Neural cell (in vitro differentiated cells): ENCODE results near the gene SNX13. TPM values are rescaled to one million over a fixed set of nuclear protein-coding genes. Genes with fewer than 3 reads are reported as not detected.

Source experiments
- H2AFZ ChIP-seq: fragments of 200-600, 300-800 bp; sonication (generic), shearing (Covaris generic); 2 replicates; pipeline ENCODE4 v1.6.0; 2014; ENCODE audit warnings: low read depth, mild to moderate bottlenecking, antibody characterized with exemption, low read length, moderate library complexity
- H3F3A ChIP-seq: fragments of 200-600 bp; shearing (Covaris generic); 2 replicates; pipeline ENCODE4 v1.6.1; 2016; ENCODE audit warnings: mild to moderate bottlenecking, moderate library complexity, mixed read lengths, antibody characterized with exemption, low read length; ENCODE audit not compliant: insufficient read depth, poor library complexity, severe bottlenecking
- H3K27ac ChIP-seq: fragments of 200-600, 300-800 bp; sonication (generic), shearing (Covaris generic); 2 replicates; pipeline ENCODE4 v1.5.1; 2014; ENCODE audit warnings: mild to moderate bottlenecking, low read length, moderate library complexity
- H3K27me3 ChIP-seq: fragments of 300-800, 200-600 bp; sonication (generic), shearing (Covaris generic); 2 replicates; pipeline ENCODE4 v1.6.0; 2014; ENCODE audit warnings: mild to moderate bottlenecking, low read depth, low read length, moderate library complexity; ENCODE audit not compliant: insufficient read depth
- H3K36me3 ChIP-seq: fragments of 300-800, 200-600 bp; sonication (generic), shearing (Covaris generic); 2 replicates; pipeline ENCODE4 v1.5.1; 2014; ENCODE audit warnings: mild to moderate bottlenecking, antibody characterized with exemption, low read length, moderate library complexity; ENCODE audit not compliant: insufficient read depth
- H3K4me2 ChIP-seq: fragments of 300-800, 200-600 bp; sonication (generic), shearing (Covaris generic); 2 replicates; pipeline ENCODE4 v1.6.0; 2014; ENCODE audit warnings: mild to moderate bottlenecking, low read length
- H3K4me3 ChIP-seq: fragments of 300-800, 200-600 bp; sonication (generic), shearing (Covaris generic); 2 replicates; pipeline ENCODE4 v1.5.1; 2014; ENCODE audit warnings: mild to moderate bottlenecking, low read length, moderate library complexity
- H3K79me2 ChIP-seq: fragments of 200-600 bp; shearing (Covaris generic); replicated peaks from 2 replicates; pipeline ENCODE4 v1.6.0; 2014; ENCODE audit warnings: mild to moderate bottlenecking, low read length, moderate library complexity; ENCODE audit not compliant: insufficient read depth
- H3K9ac ChIP-seq: fragments of 300-800, 200-600 bp; sonication (generic), shearing (Covaris generic); 2 replicates; pipeline ENCODE4 v1.6.1; 2016; ENCODE audit warnings: mild to moderate bottlenecking, low read length, mixed read lengths
- H3K9me2 ChIP-seq: fragments of 200-600 bp; shearing (Covaris generic); 2 replicates; pipeline ENCODE4 v1.6.1; 2016; ENCODE audit warnings: mild to moderate bottlenecking, low read length, mixed read lengths; ENCODE audit not compliant: insufficient read depth
- H3K9me3 ChIP-seq: fragments of 200-600, 300-800 bp; sonication (generic), shearing (Covaris generic); 2 replicates; pipeline ENCODE4 v1.6.1; 2016; ENCODE audit warnings: mild to moderate bottlenecking, mixed run types, low read length, moderate library complexity, mixed read lengths
- H4K20me1 ChIP-seq: fragments of 200-600 bp; shearing (Covaris generic); 2 replicates; pipeline ENCODE4 v1.6.1; 2016; ENCODE audit warnings: mild to moderate bottlenecking, mixed run types; ENCODE audit not compliant: insufficient read depth
- CTCF ChIP-seq: fragments of 450-650 bp; IDR thresholded peaks from 2 replicates; pipeline ENCODE4 v1.5.1; 2014; ENCODE audit warnings: antibody characterized with exemption, mild to moderate bottlenecking, moderate library complexity; ENCODE audit not compliant: poor library complexity, severe bottlenecking
- EP300 ChIP-seq: fragments of 450-650 bp; conservative IDR thresholded peaks from 2 replicates; pipeline ENCODE4 v1.6.1; 2014; ENCODE audit warnings: antibody characterized with exemption, mild to moderate bottlenecking, moderate library complexity; ENCODE audit not compliant: poor library complexity, severe bottlenecking
- EZH2 ChIP-seq: fragments of 200-600, 300-800 bp; shearing (Covaris generic), sonication (generic); IDR thresholded peaks from 2 replicates; pipeline ENCODE4 v1.6.1; 2014; ENCODE audit warnings: antibody characterized with exemption, low read length, borderline replicate concordance, mild to moderate bottlenecking; ENCODE audit not compliant: insufficient read depth, poor library complexity, severe bottlenecking
- MXI1 ChIP-seq: fragments of 450-650 bp; conservative IDR thresholded peaks from 2 replicates; pipeline ENCODE4 v1.6.1; 2014; ENCODE audit warnings: antibody characterized with exemption, mild to moderate bottlenecking; ENCODE audit not compliant: poor library complexity, severe bottlenecking
- POLR2AphosphoS5 ChIP-seq: IDR thresholded peaks from 2 replicates; pipeline ENCODE4 v1.6.1; 2012
- RAD21 ChIP-seq: fragments of 450-650 bp; conservative IDR thresholded peaks from 2 replicates; pipeline ENCODE4 v1.6.1; 2014; ENCODE audit warnings: antibody characterized with exemption, mild to moderate bottlenecking, moderate library complexity
- SMC3 ChIP-seq: fragments of 450-650 bp; conservative IDR thresholded peaks from 2 replicates; pipeline ENCODE4 v1.6.1; 2014; ENCODE audit warnings: antibody characterized with exemption, mild to moderate bottlenecking, moderate library complexity; ENCODE audit not compliant: poor library complexity
- TAF1 ChIP-seq: IDR thresholded peaks from 2 replicates; pipeline ENCODE4 v1.6.1; 2012; ENCODE audit warnings: low read depth
- polyA plus RNA-seq: library from polyadenylated mRNA; depleted of rRNA; stranded (reverse); fragments of >200 nt; gene quantifications from 2 replicates; pipeline ENCODE4 v1.2.3, GENCODE V29; 2014
- TF ChIP-seq, protein P1 (sequence below): IDR thresholded peaks from 2 replicates; pipeline ENCODE4 v1.6.1; 2012; ENCODE audit warnings: borderline replicate concordance

The SNX13 gene
- polyA plus RNA-seq, 1 donor from 2014 or later = 50.6 TPM

DNA sequence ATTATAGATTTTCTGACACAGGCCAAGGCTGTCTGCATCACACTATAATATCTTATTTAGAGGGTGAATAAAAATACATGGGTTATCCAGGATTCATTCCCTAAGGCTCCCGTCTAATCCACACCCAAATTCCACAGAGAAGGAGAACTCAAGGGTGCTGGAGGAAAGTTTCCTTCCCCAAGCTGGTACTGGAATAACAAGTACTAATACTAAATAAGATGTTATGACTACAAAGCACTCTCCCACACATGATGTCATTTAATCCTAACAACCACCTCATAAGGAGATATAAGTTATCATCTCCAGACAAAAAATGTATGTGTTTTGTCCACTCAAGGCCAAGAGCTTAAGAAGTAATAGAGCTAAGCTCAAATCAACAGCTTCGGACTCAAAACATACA lies 53.0 kb downstream of the SNX13 start:
- no peak overlapping the region for H3K4me3 ChIP-seq
- no peaks in the 10 kb centered on the region for H3K79me2 ChIP-seq
- H3K27ac ChIP-seq = no peak overlapping the region
- H3K9me2 ChIP-seq = no peaks in the 10 kb centered on the region
- H3K4me2 ChIP-seq = no peak overlapping the region
- no peak overlapping the region for H2AFZ ChIP-seq
- no peaks in the 10 kb centered on the region for H3F3A ChIP-seq
- no peaks in the 10 kb centered on the region for H3K9me3 ChIP-seq
- no peaks in the 10 kb centered on the region for H4K20me1 ChIP-seq
- H3K36me3 ChIP-seq = peaks cover 3% of the 10 kb centered on the region
- TF ChIP-seq CTCF (no peak), RAD21 (no peak), POLR2AphosphoS5 (no peak), SMC3 (no peak), EP300 (no peak), TAF1 (no peak), EZH2 (no peak), MXI1 (no peak)
- TF ChIP-seq, protein P1, sequence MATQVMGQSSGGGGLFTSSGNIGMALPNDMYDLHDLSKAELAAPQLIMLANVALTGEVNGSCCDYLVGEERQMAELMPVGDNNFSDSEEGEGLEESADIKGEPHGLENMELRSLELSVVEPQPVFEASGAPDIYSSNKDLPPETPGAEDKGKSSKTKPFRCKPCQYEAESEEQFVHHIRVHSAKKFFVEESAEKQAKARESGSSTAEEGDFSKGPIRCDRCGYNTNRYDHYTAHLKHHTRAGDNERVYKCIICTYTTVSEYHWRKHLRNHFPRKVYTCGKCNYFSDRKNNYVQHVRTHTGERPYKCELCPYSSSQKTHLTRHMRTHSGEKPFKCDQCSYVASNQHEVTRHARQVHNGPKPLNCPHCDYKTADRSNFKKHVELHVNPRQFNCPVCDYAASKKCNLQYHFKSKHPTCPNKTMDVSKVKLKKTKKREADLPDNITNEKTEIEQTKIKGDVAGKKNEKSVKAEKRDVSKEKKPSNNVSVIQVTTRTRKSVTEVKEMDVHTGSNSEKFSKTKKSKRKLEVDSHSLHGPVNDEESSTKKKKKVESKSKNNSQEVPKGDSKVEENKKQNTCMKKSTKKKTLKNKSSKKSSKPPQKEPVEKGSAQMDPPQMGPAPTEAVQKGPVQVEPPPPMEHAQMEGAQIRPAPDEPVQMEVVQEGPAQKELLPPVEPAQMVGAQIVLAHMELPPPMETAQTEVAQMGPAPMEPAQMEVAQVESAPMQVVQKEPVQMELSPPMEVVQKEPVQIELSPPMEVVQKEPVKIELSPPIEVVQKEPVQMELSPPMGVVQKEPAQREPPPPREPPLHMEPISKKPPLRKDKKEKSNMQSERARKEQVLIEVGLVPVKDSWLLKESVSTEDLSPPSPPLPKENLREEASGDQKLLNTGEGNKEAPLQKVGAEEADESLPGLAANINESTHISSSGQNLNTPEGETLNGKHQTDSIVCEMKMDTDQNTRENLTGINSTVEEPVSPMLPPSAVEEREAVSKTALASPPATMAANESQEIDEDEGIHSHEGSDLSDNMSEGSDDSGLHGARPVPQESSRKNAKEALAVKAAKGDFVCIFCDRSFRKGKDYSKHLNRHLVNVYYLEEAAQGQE = no peak
- no peak overlapping the region for H3K9ac ChIP-seq
- H3K27me3 ChIP-seq = no peaks in the 10 kb centered on the region

GRCh38 chr7:17882685-17883084 lies 57.6 kb downstream of the SNX13 start:
- Histone ChIP-seq H3K9me3 (no peaks in the 10 kb centered on the region), H3K79me2 (no peaks in the 10 kb centered on the region), H3K4me3 (no peak overlapping the region), H3K36me3 (peaks cover 3% of the 10 kb centered on the region), H3F3A (no peaks in the 10 kb centered on the region), H2AFZ (no peak overlapping the region), H3K9me2 (no peaks in the 10 kb centered on the region), H4K20me1 (no peaks in the 10 kb centered on the region), H3K9ac (no peak overlapping the region), H3K4me2 (no peak overlapping the region), H3K27me3 (no peaks in the 10 kb centered on the region), H3K27ac (no peak overlapping the region)
- TF ChIP-seq POLR2AphosphoS5 (no peak), TAF1 (no peak), EZH2 (no peak), SMC3 (no peak), EP300 (no peak), MXI1 (no peak), CTCF (no peak), RAD21 (no peak)
- TF ChIP-seq, protein P1 = no peak
